Activated naive CD4-positive, alpha-beta T cell treated with anti-CD3 and anti-CD28 coated beads, Interleukin-2, amount 50 U/mL, for 24 hours (primary cell): Measurements from ENCODE around the gene G2E3.
"Not testable (repeated sequence)": the region's sequence is repeated elsewhere in the genome, so short reads cannot be mapped to it uniquely, and the experiment has no call there.

Experiments
- H3K27ac Mint-ChIP-seq: one replicate; pipeline ENCODE4 v1.8.0; 2021; ENCODE audit warnings: mild to moderate bottlenecking, mixed read lengths
- H3K27me3 Mint-ChIP-seq: one replicate; pipeline ENCODE4 v1.8.0; 2021; ENCODE audit warnings: mixed read lengths
- H3K36me3 Mint-ChIP-seq: one replicate; pipeline ENCODE4 v1.8.0; 2021; ENCODE audit warnings: mixed read lengths
- H3K4me1 Mint-ChIP-seq: one replicate; pipeline ENCODE4 v1.8.0; 2021; ENCODE audit warnings: mixed read lengths
- H3K4me3 Mint-ChIP-seq: one replicate; pipeline ENCODE4 v1.8.0; 2021; ENCODE audit warnings: mild to moderate bottlenecking, mixed read lengths
- H3K9me3 Mint-ChIP-seq: one replicate; pipeline ENCODE4 v1.8.0; 2021; ENCODE audit warnings: mixed read lengths

Gene G2E3

DNA sequence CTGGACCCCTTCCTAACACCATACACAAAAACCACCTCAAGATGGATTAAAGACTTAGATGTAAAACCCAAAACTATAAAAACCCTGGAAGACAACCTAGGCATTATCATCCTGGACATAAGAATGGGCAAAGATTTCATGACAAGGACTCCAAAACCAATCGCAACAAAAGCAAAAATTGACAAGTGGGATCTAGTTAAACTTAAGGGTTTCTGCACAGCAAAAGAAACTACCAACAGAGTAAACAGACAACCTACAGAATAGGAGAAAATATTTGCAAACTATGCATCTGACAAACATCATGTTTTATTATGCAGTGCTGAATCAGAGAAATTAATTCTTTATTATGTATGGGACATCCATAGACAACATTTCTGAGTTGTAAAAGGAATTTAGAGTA lies 17.4 kb downstream of the G2E3 start:
- peaks cover 76% of the 10 kb centered on the region for H3K4me1 Mint-ChIP-seq
- not testable (repeated sequence) for H3K36me3 Mint-ChIP-seq, H3K9me3 Mint-ChIP-seq, H3K27me3 Mint-ChIP-seq, H3K27ac Mint-ChIP-seq, H3K4me3 Mint-ChIP-seq

GRCh38 chr14:30580616-30581282 lies 21.8 kb downstream of the G2E3 start:
- Mint-ChIP-seq H3K9me3 (peaks cover 14% of the 10 kb centered on the region), H3K27me3 (no peaks in the 10 kb centered on the region), H3K36me3 (peaks cover 36% of the 10 kb centered on the region), H3K4me3 (no peak overlapping the region), H3K27ac (no peak overlapping the region), H3K4me1 (peaks cover 58% of the 10 kb centered on the region)

DNA sequence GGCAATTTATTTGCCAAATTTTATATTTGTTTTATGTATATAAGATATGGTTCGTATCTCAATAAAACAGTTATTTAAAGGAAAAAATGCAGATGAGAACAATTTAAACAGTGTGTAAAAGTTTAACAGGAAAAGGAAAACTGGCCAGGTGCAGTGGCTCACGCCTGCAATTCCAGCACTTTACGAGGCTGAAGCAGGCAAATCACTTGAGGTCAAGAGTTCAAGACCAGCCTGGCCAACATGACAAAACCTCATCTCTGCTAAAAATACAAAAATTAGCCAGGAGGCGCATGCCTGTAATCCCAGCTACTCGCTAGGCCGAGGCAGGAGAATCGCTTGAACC lies 22.3 kb downstream of the G2E3 start:
- Mint-ChIP-seq H3K4me1 (peaks cover 58% of the 10 kb centered on the region), H3K4me3 (no peak overlapping the region), H3K9me3 (peaks cover 14% of the 10 kb centered on the region), H3K36me3 (peaks cover 37% of the 10 kb centered on the region), H3K27ac (no peak overlapping the region), H3K27me3 (no peaks in the 10 kb centered on the region)

GRCh38 chr14:30582376-30582775 lies 23.4 kb downstream of the G2E3 start:
- H3K36me3 Mint-ChIP-seq: peaks cover 39% of the 10 kb centered on the region
- H3K4me1 Mint-ChIP-seq: peaks cover 53% of the 10 kb centered on the region
- no peak overlapping the region for H3K4me3 Mint-ChIP-seq
- H3K27me3 Mint-ChIP-seq: no peaks in the 10 kb centered on the region
- H3K9me3 Mint-ChIP-seq: peaks cover 14% of the 10 kb centered on the region
- no peak overlapping the region for H3K27ac Mint-ChIP-seq

DNA sequence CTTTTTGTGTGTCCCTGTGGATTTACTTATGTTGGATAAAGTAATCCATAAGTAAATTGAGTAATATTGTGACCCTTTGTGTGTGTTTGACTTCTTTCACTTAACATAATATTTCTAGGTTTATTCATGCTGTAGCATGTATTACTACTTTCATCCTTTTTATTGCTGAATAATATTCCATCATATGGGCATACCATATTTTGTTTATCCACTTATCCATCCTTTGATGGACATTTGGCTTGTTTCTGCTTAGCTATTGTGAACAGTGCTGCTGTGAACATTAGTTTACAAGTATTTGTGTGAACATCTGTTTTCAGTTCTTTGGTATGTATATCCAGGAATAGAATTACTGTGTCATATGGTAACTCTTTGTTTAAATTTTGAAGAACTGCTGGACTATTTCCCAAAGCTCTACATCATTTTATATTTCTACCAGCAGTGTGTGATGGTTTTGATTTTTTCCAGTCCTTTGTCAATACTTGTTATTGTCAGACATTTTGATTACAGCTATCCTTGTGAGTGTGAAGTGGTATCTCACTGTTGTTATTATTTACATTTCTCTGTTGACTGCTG lies 25.2 kb downstream of the G2E3 start:
- H3K4me3 Mint-ChIP-seq: no peak overlapping the region
- H3K27me3 Mint-ChIP-seq: no peaks in the 10 kb centered on the region
- no peak overlapping the region for H3K27ac Mint-ChIP-seq
- H3K4me1 Mint-ChIP-seq: peaks cover 42% of the 10 kb centered on the region
- peaks cover 14% of the 10 kb centered on the region for H3K9me3 Mint-ChIP-seq
- peaks cover 40% of the 10 kb centered on the region for H3K36me3 Mint-ChIP-seq

DNA sequence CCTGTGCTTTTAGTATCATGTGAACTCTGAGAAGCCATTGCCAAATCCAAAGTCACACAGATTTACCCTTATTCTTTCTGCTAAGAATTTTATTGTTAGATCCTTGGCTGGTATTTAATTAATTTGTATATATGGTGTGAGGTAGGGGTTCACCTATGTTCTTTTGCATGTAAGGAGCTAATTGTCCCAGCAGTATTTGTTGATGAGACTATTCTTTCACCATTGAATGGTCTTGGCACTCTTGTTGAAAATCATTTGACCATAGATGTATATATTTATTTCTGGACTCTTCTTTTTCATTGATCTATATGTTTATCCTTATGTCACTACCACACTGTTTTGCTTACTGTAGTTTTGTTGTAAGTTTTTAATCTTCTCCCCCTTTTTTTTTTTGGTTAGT lies 26.2 kb downstream of the G2E3 start:
- no peak overlapping the region for H3K27ac Mint-ChIP-seq

GRCh38 chr14:30587141-30587540 lies 28.2 kb downstream of the G2E3 start:
- Mint-ChIP-seq H3K4me3 (no peak overlapping the region), H3K27ac (no peak overlapping the region), H3K27me3 (no peaks in the 10 kb centered on the region), H3K4me1 (peaks cover 30% of the 10 kb centered on the region), H3K36me3 (peaks cover 51% of the 10 kb centered on the region), H3K9me3 (peaks cover 14% of the 10 kb centered on the region)

More for the DNA sequence above, 26.2 kb downstream of the G2E3 start:
- Mint-ChIP-seq H3K27me3 (no peaks in the 10 kb centered on the region), H3K9me3 (peaks cover 14% of the 10 kb centered on the region), H3K36me3 (peaks cover 45% of the 10 kb centered on the region), H3K4me1 (peaks cover 36% of the 10 kb centered on the region), H3K4me3 (no peak overlapping the region)

DNA sequence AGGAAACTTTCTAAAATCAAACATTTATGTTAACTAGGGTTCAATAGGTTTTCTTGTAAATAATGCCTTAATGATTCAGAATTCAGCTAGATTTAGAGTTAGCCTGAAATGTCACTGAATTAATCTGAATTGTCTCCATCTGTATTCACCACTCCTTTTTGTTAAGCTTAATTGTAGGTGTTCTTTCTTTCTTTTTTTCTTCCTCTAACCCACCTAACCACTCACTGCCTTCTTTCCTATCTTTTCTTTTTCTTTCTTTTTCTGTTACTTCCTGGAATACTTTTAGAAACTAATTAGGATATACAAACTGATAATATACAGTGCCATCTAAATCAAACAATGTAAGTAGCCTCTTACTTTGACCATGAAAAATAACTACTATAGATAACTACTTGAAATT lies 29.9 kb downstream of the G2E3 start:
- Mint-ChIP-seq H3K4me1 (peaks cover 23% of the 10 kb centered on the region), H3K27me3 (no peaks in the 10 kb centered on the region), H3K4me3 (no peak overlapping the region), H3K36me3 (peaks cover 38% of the 10 kb centered on the region), H3K9me3 (peaks cover under 1% of the 10 kb centered on the region), H3K27ac (peak overlapping the region; percentile 90)

- peaks cover 7% of the 10 kb centered on the region for H3K36me3 Mint-ChIP-seq
- no peaks in the 10 kb centered on the region for H3K4me1 Mint-ChIP-seq
- H3K27ac Mint-ChIP-seq: peak overlapping the region; percentile 51
- no peak overlapping the region for H3K4me3 Mint-ChIP-seq
- H3K27me3 Mint-ChIP-seq: no peaks in the 10 kb centered on the region
- no peaks in the 10 kb centered on the region for H3K9me3 Mint-ChIP-seq
Measured at GRCh38 chr14:30596935-30597334, 38.0 kb downstream of the G2E3 start.

- H3K27ac Mint-ChIP-seq: peak overlapping the region; percentile 51
- H3K27me3 Mint-ChIP-seq: no peaks in the 10 kb centered on the region
- no peak overlapping the region for H3K4me3 Mint-ChIP-seq
- H3K9me3 Mint-ChIP-seq: no peaks in the 10 kb centered on the region
- H3K4me1 Mint-ChIP-seq: no peaks in the 10 kb centered on the region
- H3K36me3 Mint-ChIP-seq: peaks cover 7% of the 10 kb centered on the region
Measured at GRCh38 chr14:30597504-30597903, 38.5 kb downstream of the G2E3 start.

DNA sequence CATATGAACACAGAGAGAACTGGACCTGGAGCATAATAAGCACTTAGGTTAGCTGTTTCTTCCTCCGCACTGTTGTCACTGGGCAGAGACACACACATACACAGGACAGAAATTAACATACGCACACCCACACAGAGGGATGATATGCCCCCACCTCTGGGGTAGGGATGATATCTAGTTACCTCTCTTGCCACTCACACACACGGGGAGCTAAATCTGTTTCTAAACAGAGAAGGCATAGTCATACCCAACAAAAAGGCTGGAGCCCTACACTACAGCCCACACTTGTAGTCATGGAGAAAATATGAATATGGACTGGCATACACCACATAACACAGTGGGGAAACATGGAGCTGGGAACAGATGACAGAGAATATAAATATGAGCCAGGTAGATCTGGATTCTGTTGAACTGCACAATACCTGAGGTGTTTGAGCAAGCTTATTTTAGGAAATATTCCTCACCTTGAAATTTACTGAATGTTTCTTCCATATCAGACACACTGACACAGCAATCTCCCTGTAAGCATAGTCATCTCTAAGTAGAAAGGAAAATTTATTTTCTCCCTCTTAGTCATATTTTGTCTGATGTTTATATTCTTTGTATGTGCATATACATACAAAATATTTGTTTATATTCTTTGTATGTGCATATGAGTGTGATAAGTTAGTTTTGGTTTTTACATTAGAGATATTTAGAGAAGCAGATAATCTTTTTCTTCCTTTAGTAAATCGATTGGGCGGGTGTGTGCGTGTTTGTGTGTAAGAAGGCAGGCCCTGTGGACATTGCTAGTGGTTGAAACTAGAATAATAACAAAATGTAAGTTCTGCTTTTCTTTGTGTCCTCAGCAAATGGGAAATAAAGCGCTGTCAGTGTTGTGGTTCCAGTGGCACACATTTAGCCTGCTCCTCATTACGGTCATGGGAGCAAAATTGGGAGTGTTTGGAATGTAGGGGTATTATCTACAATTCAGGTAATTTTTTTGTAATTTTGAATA lies 42.3 kb downstream of the G2E3 start:
- no peaks in the 10 kb centered on the region for H3K9me3 Mint-ChIP-seq
- H3K4me1 Mint-ChIP-seq: no peaks in the 10 kb centered on the region
- no peak overlapping the region for H3K4me3 Mint-ChIP-seq
- H3K27me3 Mint-ChIP-seq: no peaks in the 10 kb centered on the region
- H3K27ac Mint-ChIP-seq: peak overlapping the region; percentile 57
- H3K36me3 Mint-ChIP-seq: peaks cover 11% of the 10 kb centered on the region

DNA sequence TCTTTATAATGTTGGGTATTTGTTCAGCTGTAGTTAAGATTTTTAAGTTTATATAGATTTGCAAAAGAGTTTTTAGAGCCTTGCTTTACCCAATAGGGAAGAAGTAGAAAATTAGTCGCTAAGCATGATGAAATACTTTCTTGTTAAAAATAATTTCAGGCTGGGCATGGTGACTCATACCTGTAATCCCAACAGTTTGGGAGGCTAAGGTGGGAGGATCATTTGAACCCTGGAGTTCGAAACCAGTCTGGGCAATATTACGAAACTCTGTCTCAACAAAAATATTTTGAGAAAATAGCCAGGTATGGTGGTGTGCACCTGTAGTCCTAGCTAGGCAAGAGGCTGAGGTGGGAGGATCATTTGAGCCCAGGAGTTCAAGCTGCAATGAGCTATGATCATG lies 44.4 kb downstream of the G2E3 start:
- Mint-ChIP-seq H3K27me3 (no peaks in the 10 kb centered on the region), H3K4me1 (no peaks in the 10 kb centered on the region), H3K4me3 (no peak overlapping the region), H3K9me3 (no peaks in the 10 kb centered on the region), H3K36me3 (peaks cover 9% of the 10 kb centered on the region), H3K27ac (no peak overlapping the region)

DNA sequence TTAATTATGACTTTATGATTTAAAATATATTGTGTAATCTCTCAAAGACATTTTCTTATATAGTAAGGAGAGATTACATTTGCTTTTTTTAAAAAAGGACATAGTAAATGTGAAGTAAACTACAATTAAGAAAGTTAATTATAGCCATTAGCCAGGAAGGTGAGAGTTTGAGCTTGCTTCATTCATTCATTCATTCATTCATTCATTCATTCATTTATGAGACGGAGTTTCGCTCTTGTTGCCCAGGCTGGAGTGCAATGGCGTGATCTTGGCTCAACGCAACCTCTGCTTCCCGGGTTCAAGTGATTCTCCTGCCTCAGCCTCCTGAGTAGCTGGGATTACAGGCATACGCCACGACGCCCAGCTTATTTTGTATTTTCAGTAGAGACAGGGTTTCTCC lies 45.7 kb downstream of the G2E3 start:
- H3K27ac Mint-ChIP-seq, H3K4me1 Mint-ChIP-seq, H3K36me3 Mint-ChIP-seq, H3K4me3 Mint-ChIP-seq, H3K9me3 Mint-ChIP-seq, H3K27me3 Mint-ChIP-seq: not testable (repeated sequence)

GRCh38 chr14:30607156-30607780 lies 48.3 kb downstream of the G2E3 start:
- no peaks in the 10 kb centered on the region for H3K27me3 Mint-ChIP-seq
- no peak overlapping the region for H3K27ac Mint-ChIP-seq
- no peak overlapping the region for H3K4me3 Mint-ChIP-seq
- no peaks in the 10 kb centered on the region for H3K9me3 Mint-ChIP-seq
- H3K36me3 Mint-ChIP-seq: peaks cover 4% of the 10 kb centered on the region
- no peaks in the 10 kb centered on the region for H3K4me1 Mint-ChIP-seq

- Mint-ChIP-seq H3K27ac (no peak overlapping the region), H3K4me1 (no peaks in the 10 kb centered on the region), H3K36me3 (peaks cover 5% of the 10 kb centered on the region), H3K27me3 (no peaks in the 10 kb centered on the region), H3K4me3 (no peak overlapping the region), H3K9me3 (no peaks in the 10 kb centered on the region)
Measured at GRCh38 chr14:30608533-30609006, 49.6 kb downstream of the G2E3 start.
